ENCODE data around the gene EXD3.

Gene EXD3

DNA sequence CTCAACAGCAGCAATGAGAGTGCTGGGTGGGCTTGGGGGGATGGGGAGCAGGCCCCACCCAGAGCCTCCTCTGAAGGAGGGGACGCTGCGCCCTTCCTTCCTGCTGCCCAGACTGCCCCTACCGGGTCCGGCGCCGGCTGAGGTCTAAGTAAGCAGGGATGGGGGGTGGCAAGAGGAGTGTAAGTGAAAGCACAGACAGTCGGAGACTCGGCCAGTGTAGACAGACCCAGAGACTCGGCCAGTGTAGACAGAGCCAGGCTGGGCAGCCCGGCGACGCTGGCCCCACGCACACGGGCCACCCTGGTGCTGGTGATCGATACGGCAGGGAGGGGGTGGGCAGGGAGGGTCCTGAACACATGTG is 25.6 kb upstream of the EXD3 start:
- no peak for DNase-seq (ENCODE audit: low spot score)

DNA sequence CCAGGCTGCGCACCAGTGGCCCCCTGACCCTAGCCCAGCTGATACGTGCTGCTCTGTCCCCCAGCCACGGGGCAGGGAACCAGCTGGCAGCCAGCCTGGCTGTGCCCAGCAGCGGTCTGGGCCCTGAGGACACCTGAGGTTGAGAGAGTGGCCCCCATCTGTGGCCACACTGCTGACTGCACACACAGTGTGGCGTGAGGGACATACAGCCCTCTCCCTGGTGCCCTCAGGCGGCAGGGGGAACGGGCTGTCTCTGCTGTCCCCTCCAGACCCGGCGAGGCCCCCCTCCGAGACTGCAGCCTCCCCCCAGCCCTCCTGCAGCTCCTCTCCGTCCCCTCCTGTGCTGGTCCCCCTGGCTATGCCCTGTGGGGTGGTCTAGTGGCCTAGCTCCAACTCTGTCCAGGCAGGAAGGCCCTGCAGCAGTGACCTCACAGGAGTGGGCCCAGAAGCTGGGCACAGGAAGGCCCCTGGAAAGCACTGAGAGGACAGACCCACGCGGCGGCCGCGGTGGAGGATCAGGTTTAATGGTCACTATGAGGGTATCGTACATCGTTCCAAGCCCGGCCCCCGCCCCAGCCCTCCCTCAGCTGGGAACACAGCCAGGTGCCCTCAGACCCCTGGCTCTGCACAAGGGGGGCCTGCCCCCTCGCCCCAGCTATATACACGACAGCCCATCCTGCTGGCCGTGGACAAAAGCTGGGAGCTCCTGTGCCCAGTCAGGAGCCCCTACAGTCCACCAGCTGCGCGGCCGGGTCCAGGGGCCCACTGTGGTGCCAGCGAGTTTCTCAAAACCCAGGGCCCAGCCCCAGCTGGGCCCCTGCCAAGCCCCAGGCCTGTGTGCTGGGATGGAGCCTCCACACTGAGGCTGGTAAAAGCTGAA is 25.0 kb upstream of the EXD3 start:
- DNase-seq (ENCODE audit: low spot score), result no peak

DNA sequence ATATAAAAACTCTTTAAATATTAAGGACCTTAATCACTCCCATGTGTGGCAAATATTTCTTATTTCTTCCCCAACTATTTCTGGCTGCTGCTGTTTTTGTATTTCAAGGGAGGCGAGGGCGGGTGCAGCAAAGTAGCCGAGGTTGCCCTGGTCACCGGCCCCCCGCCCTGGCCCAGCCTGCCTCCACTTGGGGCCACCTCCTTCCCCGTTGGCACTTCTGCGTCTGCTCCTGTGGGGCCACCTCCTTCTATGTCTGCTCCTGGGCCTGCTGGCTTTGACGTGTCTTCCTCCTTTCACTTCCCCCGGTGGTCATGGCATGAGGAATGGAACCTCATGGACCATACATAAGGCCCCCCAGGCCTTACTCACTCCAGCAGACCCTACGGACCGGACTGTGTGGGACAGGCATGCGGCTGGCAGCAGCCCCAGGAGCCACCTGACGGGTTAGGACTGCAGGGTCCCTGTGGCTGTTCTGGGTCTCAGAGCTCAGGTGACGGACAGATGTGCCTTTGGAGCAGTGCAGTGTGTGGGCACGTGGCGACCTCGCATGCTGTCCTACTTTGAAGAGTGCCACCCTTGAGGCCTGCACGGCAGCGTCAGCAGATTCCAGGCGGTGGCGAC is 24.0 kb upstream of the EXD3 start:
- no peak for DNase-seq (ENCODE audit: low spot score)

GRCh38 chr9:137445930-137446431 is 23.0 kb upstream of the EXD3 start:
- no peak for DNase-seq (ENCODE audit: low spot score)

GRCh38 chr9:137445275-137445807 is 22.4 kb upstream of the EXD3 start:
- no peak for DNase-seq (ENCODE audit: low spot score)

DNA sequence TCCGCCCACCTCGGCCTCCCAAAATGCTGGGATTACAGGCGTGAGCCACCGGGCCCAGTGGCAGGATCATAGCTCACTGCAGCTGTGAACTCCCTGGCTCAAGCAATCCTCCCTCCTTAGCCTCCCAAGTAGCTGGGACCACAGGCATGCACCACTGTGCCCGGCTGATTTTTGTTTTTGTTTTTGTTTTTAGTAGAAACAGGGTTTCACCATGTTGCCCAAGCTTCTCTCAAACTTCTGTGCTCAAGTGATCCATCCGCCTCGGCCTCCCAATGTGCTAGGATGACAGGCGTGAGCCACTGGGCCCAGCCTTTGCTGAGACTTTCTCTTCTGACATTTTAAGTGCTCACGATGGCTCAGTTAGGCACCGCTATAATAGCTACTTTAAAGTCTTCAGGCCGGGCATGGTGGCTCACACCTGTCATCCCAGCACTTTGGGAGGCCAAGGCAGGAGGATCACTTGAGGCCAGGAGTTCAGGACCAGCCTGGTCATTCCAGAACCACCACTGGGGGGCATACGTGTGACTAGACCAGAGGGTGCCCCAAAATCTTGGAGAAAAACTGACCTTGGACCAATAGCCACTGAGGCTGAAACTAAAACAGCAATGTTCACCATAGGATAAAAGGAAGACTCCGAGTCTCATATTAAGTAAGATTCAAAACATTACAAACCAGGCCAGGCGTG is 21.3 kb upstream of the EXD3 start:
- no peak for DNase-seq (ENCODE audit: low spot score)

DNA sequence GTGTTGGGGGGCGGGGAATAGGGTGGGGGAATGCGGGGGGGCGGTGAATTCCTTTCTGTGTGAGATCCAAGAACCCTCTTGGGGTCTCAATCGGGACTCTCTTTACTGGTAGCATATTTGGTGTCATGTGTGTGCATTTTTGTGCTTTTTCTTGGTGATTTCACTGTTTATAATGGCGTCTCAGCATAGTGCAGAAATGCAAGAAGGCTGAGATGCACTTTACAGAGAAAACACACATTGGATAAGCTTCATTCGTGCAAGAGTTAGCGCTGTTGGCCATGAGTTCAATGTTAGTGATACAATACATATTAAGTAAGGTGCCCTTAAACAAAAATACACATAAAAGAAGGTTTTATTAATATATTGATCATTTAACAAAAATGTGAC is 19.0 kb upstream of the EXD3 start:
- no peak for DNase-seq (ENCODE audit: low spot score)

GRCh38 chr9:137441289-137441934 is 18.4 kb upstream of the EXD3 start, which contains the start of gene ENTPD8:
TSS of gene ENTPD8 (minus strand) at chr9:137441357. CDS start at chr9:137438285, 3,072 bp downstream.
- peak; percentile 62 for DNase-seq (ENCODE audit: low spot score)

GRCh38 chr9:137439158-137439714 is 16.3 kb upstream of the EXD3 start:
- no peak for DNase-seq (ENCODE audit: low spot score)

GRCh38 chr9:137438591-137439157 is 15.7 kb upstream of the EXD3 start:
- no peak for DNase-seq (ENCODE audit: low spot score)

- no peak for DNase-seq (ENCODE audit: low spot score)
Observed at GRCh38 chr9:137437691-137438590, 15.0 kb upstream of the EXD3 start.

DNA sequence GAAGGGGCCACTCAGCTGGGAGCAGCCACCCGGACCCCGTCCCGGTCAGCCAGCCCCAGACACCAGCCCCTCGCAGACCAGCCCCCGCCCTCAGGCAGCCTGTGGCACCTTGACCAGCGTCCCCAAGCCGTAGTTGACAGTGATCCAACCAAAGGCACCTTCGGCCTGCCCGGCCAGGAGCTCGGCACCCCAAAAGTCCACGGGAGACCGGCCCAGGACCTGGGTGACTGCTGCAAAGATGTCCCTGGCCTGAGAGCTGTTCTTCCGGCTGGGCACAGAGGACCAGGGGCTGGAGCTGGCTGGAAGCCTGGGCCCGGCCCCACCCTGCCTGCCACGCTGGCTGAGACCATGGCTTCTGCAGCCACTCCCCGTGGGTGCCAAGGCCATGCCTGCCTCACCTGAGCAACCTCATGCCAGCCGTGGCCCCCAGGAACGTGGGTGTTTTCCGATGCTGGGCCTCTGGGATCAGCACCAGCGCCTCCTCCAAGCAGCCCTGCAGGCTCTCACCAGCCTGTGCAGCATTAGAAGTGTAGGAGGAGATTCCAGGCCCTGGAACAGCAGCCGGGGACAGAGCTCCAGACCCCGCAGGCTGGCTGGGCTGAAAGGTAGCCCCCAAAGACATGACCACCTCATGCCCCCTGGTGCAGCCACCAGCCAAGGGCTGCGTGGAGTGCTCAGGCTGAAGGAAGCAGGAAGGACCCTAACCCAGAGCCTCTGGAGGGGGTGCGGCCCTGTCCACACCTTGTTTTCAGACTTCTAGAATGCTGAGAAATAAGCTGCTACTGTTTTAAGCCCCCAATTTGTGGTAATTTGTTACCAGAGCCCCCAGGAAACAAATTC is 14.0 kb upstream of the EXD3 start:
- DNase-seq (ENCODE audit: low spot score), result no peak

DNA sequence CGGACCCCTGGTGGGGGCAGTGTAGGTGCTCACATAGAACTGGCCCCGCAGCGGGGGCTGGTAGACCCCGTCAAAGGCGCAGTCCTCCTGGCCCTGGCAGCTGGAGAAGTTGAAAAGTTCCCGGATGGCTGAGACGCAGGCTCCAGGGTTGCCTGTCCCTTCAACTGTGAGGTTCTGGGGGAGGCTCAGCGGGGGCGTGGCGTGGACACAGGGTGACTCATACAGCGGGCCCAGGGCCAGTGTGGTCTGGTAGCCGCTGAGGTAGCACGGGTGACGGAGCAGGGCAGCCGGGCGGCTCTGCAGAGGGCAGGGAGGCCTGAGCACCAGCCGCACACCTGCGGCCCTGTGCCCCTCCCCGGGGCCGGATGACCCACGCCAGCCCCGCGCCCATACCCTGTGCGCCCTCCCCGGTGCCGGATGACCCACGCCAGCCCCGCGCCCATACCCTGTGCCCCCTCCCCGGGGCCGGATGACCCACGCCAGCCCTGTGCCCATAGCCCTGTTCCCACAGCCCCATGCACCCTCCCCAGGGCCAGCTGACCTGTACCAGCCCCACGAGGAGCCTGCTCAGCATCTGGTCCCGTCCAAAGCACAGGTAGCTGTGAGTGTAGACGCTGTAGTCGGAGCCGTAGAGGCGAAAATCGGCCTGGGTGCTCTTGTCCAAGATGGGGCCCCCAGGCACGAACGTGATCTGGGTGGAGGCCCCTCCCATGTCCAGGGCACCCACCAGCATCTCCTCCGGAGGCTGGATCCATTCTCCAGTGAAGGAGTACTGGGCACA is 13.2 kb upstream of the EXD3 start:
- no peak for DNase-seq (ENCODE audit: low spot score)

- no peak for DNase-seq (ENCODE audit: low spot score)
Observed at GRCh38 chr9:137435381-137435891, 12.5 kb upstream of the EXD3 start.

- DNase-seq (ENCODE audit: low spot score), result no peak
Observed at GRCh38 chr9:137434498-137435380, 11.8 kb upstream of the EXD3 start.

DNA sequence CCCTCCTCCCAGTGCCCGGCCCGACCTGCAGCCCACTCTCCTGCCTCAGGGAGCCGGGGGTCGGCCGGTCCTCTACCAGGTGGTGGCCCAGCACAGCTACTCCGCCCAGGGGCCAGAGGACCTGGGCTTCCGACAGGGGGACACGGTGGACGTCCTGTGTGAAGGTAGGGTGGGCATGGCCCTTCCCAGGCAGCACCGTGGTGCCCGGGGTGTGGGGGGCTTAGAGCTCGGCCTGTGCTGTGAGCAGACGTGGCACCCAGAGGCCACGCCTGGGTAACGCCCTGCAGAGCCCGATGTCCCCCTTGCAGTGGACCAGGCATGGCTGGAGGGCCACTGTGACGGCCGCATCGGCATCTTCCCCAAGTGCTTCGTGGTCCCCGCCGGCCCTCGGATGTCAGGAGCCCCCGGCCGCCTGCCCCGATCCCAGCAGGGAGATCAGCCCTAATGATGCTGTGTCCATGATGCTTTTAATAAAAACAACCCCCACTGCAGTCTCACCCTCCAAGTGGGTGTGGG is 11.0 kb upstream of the EXD3 start:
- DNase-seq (ENCODE audit: low spot score), result no peak
